Measurements from ENCODE around the gene FAM181A.
A peak's percentile ranks its signal among the peaks of the same experiment; 100 is the strongest.

Gene FAM181A

DNA sequence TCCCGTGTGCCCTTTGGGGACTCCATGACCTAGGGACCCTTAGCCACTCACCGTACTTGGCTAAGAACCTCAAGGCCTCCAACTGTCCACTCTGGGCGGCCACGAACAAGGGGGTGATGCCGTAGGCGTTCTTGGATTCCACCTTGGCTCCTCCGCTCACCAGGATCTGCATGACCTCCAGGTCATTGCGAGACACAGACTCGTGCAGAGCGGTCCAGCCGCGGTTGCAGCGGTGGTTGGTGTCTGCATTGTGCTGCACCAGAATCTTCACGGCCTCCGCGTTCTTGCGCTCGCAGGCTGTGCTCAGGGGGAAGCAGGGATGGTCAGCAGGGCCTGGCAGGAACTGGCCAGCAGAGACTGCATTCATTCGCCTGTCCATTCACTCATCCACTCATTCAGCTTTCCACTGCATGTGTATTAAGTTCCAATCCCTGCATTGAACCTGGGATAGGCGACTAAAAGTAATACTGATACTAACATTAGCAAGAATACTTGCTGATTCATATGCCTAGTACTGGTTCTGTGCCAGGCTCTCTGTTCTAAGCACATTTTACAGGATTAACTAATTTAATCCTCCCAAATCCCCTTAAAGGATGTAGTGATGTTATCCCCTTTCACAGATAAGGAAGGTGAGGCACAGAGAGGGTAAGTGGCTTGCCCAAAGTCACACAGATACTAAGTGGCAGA lies 23.9 kb downstream of the FAM181A start:
- no peak for DNase-seq (ENCODE audit: low read depth in 3 of 3)

GRCh38 chr14:93951635-93952540 lies 24.7 kb downstream of the FAM181A start:
- DNase-seq (ENCODE audit: low read depth in 3 of 3), result no peak

DNA sequence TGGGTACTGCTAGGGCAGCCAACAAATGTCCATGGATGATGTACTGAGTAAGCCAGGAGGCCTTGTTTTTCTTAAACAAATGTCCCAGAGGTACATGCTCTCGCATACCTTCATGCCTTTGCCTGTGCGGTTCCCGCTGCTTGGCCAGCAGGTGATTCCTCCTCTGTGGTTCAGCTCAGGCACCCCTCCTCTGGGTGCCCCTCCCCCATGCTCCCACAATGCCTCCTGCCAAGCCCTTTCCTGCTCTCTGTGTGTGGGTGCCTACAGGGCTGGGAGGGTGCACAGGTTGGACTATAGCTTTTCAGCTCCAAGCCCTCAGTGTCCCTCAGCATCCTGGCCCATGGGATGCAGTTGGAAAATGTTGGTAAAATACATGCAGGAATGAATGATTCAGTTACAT lies 25.7 kb downstream of the FAM181A start:
- no peak for DNase-seq (ENCODE audit: low read depth in 3 of 3)

GRCh38 chr14:93953263-93953662 lies 26.1 kb downstream of the FAM181A start:
- no peak for DNase-seq (ENCODE audit: low read depth in 3 of 3)

- DNase-seq (ENCODE audit: low read depth in 3 of 3), result no peak
These were observed 26.8 kb downstream of the FAM181A start for GRCh38 chr14:93953739-93954515.

DNA sequence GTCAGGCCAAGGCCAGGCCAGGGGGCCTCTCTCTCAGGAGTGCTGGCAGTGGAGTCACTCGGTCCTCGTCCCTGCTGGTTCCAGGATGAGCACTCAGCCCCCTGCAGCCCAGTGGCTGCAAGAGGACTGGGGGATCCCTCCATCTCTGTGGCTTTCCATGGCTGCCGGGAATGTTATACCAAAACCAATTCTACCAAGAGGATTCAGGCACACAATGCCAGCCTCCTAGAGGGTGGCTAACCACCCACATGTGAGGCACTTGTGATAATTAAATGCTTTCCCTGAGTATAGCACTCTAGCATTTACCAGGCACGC lies 27.3 kb downstream of the FAM181A start:
- DNase-seq (ENCODE audit: low read depth in 3 of 3), result no peak

GRCh38 chr14:93954900-93955849 lies 28.0 kb downstream of the FAM181A start:
- no peak for DNase-seq (ENCODE audit: low read depth in 3 of 3)

DNA sequence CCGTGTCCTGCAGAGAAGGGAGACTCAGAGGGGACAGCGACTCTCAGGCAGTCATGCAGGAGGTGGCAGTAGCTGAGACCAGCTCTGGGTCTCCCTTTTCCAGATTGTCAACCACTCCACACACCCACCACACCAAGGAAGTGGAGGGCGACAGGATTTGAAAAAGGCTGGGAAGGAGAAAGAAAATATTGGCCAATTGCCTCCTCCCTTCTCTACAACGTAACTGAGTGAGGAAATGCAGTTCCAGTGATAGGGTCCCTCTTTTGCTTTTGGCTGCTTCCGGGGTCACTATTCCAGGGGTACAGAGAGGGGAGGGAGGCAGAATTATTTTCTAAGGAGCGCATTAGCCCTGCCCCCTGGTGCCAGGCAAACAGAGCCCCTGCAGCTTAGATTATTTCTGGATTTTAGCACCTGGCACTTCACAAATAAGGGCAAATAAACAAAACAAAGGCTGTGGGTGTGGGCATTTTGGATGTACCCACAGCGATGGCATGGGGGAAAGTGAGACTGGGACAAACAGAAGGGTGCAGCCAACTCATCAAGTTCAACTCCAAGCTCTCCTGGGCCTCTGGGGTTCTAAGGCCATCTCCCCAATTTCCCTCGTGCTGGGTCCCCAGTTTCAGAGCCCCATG lies 28.8 kb downstream of the FAM181A start:
- DNase-seq (ENCODE audit: low read depth in 3 of 3), result no peak

DNA sequence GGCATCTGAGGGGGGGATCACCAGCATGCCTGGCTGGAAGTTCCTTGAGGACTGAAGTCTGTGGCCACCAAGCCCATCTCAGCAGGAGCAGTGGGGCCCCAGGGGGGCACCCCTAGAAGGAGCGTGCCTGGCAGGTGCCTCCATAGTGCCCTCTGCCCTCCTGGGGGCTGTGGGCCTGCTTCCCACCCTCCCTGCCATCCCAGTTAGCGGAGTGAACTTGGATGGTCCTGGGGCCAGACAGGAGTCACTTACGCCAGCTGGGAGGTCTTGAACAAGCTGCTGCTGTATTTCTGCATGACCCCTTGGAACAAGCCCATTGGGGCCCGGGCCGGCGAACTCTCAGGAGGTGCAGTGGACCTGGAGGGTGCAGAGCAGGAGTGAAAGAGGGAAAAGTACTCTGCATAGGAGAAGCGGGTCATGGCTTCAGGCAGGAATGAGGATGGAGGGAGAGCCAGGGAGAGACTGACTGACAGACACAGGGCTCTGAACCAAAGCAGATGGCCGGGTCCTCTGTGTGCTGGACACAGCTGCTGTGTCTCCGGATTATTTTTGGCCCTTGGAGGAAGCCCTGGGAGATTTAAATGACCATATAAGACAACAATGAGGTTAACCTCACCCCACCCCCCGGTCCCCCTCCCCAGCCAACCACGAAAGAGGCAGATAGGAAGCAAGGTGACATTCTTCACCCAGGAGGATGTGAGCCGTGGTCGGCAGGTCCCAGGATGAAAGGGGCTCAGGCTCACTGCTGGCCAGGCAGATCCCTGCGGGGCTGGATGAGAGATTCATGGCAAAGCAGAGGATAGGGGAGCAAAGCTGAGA lies 29.6 kb downstream of the FAM181A start:
- DNase-seq (ENCODE audit: low read depth in 3 of 3), result no peak

DNA sequence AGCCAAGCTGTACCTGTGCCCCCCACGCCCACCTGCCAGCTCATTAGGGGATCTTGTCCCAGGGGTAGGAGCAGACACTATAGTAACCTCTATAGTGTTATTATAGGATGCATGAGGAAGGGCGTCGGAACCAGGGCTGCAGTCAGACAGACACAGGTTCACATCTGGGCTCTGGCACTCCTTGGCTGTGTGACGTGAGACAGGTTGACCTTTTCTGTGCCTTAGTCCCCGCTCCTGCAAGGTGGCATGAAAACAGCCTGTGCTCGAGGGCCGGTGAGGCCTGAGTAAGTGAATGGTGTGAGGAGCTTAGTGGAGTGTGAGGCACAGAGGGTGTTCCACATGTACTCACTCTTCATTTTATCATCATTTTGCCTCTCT lies 30.2 kb downstream of the FAM181A start:
- DNase-seq (ENCODE audit: low read depth in 3 of 3), result no peak

GRCh38 chr14:93957751-93958566 lies 30.8 kb downstream of the FAM181A start:
- no peak for DNase-seq (ENCODE audit: low read depth in 3 of 3)

DNA sequence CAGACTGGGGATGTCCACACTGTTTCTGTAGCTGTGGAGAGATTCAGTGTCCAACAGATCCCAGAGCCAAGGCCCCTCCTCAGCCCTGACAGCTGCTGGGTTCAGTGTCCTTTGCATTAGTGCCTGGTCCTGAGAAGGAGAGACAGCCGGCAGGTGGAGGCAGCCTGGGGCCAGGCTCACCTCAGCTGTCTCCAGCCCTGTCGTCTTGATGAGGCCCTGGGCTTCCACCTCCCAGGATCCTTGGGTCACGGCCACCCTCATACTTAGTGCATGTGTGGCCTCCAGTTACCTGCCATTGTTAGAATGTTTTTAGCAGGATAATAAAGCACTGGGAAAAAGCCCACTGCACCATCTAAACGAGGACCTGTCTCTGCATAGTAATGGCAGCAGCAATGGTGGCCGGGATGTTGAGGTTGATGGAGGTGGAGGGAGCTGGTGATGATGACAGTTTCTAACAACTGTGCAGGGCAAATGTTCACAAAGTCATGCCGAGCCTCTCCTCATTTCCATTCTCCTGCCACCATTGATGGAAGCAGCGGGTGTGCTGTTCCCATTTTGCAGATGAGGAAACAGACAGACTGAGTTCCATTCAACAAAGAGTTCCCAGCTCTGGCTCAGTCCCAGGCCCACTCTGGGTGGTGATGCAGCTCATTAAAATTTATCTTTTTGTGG lies 31.6 kb downstream of the FAM181A start:
- DNase-seq (ENCODE audit: low read depth in 3 of 3), result no peak

- DNase-seq (ENCODE audit: low read depth in 3 of 3), result peak; percentile 82 to 95 (median 91)
These were observed 32.3 kb downstream of the FAM181A start for GRCh38 chr14:93959239-93960107.

DNA sequence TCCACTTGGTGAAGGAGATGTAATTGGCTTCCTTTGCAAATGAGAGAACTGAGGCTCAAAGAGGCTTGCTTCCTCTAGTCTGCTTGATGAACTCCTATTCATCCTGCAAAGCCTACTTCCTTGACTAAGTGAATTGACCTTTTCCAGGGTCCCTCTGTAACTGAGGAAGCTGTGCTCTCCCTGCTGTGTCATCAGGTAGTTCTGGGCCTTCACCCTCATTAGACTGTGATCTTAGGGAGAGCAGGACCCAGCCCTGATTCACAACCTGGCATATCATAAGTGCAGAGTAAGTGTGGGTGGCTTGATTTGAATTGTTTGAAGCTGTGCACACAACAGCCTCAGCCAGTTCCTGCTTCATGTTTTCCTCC lies 32.9 kb downstream of the FAM181A start:
- no peak for DNase-seq (ENCODE audit: low read depth in 3 of 3)

DNA sequence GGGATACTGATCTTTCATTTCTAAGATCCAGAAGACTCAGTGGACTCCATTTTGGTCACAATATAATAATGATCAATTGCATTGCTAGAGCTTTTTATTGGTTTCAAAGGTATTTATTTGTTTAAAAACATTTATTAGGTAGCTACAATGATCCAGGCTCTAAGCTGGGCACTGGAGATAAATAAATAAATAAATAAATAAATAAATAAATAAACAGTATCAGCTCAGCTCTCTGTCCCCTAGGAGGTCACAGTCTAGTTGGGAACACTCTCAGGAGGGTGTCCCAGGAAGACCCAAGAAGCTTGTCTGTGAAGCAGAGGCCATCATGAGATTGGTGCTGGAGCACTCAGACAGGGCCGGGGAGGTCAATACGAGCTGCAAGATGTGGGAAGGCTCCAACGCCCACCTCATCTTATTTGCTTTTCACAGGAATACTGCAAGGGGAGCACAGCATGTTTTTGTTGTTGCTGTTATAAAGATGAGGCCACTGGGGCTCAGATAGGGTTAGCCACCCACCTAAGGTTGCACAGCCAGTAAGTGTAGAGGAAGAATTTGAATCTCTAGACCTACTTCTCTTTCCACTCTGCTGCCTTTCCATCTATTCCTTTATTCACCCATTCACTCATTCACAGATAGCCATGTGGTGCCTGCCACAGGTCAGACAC lies 33.8 kb downstream of the FAM181A start:
- no peak for DNase-seq (ENCODE audit: low read depth in 3 of 3)

DNA sequence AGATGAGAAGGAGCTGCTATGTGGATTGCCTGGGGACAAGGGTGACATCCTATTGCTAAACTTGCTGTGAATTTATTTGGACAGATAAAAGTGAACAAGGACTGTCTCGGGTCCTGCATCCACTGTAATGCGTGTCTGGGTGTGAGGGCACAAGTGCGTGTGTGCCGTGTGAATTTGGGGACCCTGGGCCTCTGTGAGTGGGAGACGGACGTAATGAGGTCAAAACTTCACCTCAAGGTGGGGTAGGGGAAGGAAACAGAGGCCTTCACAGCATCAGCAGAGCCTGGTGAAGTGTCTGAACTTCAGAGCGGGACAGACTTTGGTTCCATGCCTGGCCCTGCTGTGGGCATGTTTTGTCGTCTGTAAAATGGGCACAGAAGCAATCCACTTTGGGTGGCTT lies 34.5 kb downstream of the FAM181A start:
- DNase-seq (ENCODE audit: low read depth in 3 of 3), result no peak
